ENCODE data around the gene TMEM128.
"Not testable (repeated sequence)": the region's sequence is repeated elsewhere in the genome, so short reads cannot be mapped to it uniquely, and the experiment has no call there.

The TMEM128 gene

DNA sequence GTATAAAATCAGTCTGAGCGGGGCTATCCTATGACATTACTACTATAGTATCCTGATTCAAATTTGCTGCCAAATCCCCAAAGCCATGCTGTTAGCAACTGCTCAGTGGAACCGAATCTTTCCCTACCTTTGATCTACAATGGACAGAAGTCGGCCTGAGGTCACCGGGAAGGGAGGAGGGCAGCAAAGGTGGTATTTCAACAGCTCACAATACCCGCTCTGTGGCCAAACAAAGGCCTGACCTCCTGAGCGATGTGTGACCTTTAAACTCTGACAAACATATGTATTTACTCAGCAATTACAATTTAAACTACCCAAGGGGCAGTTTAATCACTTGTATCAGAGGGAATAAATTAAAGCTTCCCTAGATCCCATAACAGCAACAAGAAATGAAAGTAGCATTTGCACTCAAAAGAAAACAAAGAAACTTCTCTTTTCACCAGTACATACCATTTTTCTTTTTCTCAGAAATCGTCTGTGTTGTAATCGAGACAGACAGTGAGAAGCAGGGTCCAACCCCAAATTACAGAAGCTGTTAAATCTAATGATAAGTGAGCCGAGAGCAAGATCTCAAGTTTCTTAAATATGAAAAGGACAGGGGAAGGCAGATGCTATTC, 11.6 kb upstream of the TMEM128 start:
- no peaks in the 10 kb centered on the region for H3K36me3 ChIP-seq (ENCODE audit: control insufficient read depth in 5 of 5, insufficient read depth in 5 of 5, low read length in 5 of 5)
- no peaks in the 10 kb centered on the region for H3K9me3 ChIP-seq (ENCODE audit: control insufficient read depth in 5 of 5, low read length in 5 of 5)
- H3K4me1 ChIP-seq (ENCODE audit: control insufficient read depth in 5 of 5, insufficient read depth in 5 of 5, low read length in 5 of 5), result peaks cover 0 to 10% (median 4%) of the 10 kb centered on the region in 5 donors
- H3K9ac ChIP-seq (ENCODE audit: low read length in 5 of 5), result peak overlapping the region in 3 of 5 donors; percentile 2 to 41 (median 39)
- H3K4me3 ChIP-seq (ENCODE audit: low read depth in 1 of 5, low read length in 5 of 5), result no peak overlapping the region
- H3K27me3 ChIP-seq (ENCODE audit: control insufficient read depth in 5 of 5, insufficient read depth in 4 of 5, low read length in 5 of 5), result peaks cover 0 to 6% (median 0%) of the 10 kb centered on the region in 5 donors
- no peak overlapping the region for H3K27ac ChIP-seq (ENCODE audit: low read depth, low read length)

DNA sequence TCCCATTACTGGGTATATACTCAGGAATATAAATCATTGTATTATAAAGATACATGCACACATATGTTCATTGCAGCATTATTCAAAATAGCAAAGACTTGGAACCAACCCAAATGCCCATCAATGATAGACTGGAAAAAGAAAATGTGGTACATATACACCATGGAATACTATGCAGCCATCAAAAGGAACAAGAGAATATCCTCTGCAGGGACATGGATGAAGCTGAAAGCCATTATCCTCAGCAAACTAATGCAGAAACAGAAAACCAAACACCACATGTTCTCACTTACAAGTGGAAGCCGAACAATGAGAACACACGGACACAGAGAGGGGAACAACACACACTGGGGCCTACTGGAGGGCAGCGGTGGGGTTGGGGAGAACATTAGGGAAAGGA, 9.7 kb upstream of the TMEM128 start:
- not testable (repeated sequence) for H3K9me3 ChIP-seq (ENCODE audit: control insufficient read depth in 5 of 5, low read length in 5 of 5); H3K4me3 ChIP-seq (ENCODE audit: low read depth in 1 of 5, low read length in 5 of 5); H3K9ac ChIP-seq (ENCODE audit: low read length in 5 of 5); H3K27me3 ChIP-seq (ENCODE audit: control insufficient read depth in 5 of 5, insufficient read depth in 4 of 5, low read length in 5 of 5); H3K36me3 ChIP-seq (ENCODE audit: control insufficient read depth in 5 of 5, insufficient read depth in 5 of 5, low read length in 5 of 5); H3K27ac ChIP-seq (ENCODE audit: low read depth, low read length)
- peaks cover 0 to 10% (median 4%) of the 10 kb centered on the region in 5 donors for H3K4me1 ChIP-seq (ENCODE audit: control insufficient read depth in 5 of 5, insufficient read depth in 5 of 5, low read length in 5 of 5)

DNA sequence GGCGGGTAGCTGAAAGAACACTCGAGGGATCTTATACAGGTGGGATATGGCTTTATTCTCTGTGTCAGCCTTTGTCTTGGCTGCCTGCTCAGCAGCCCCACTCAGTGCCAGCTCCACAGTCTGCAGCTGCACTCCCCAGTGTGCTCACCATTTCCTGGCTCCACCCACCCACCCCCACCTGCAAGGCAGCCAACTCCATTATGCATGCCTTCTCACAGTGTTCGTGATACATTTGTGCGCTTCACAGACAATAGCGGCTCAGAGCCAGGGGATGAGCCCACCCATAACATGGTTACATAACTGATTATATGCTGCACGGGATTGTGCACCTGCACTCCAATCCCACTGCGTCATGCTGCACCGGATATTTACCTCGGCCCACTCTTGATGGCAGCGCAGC, 8.8 kb upstream of the TMEM128 start:
- H3K9me3 ChIP-seq (ENCODE audit: control insufficient read depth in 5 of 5, low read length in 5 of 5), result no peaks in the 10 kb centered on the region

DNA sequence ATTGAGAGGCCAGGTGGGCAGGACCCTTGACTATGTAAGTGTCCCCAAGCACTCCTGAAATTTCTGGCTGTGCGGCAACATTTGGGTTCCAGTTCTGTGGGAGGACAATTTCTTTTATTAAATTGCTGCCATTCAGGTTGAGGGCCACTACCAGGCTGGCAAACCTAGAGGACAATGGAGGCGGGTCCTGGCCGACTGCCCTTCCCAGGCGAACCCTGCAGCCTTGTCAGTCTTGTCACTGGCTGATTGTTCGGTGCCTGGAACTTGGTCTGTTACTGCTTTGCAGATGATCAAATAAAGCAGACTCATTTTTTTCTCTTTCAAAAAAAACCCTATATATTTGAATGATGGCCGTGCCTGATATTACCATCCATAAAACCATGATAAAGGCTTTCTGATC, 6.6 kb upstream of the TMEM128 start:
- Histone ChIP-seq H3K9ac (ENCODE audit: low read length in 5 of 5) (no peak overlapping the region), H3K36me3 (ENCODE audit: control insufficient read depth in 5 of 5, insufficient read depth in 5 of 5, low read length in 5 of 5) (no peaks in the 10 kb centered on the region), H3K4me1 (ENCODE audit: control insufficient read depth in 5 of 5, insufficient read depth in 5 of 5, low read length in 5 of 5) (peaks cover 0 to 10% (median 4%) of the 10 kb centered on the region in 5 donors), H3K4me3 (ENCODE audit: low read depth in 1 of 5, low read length in 5 of 5) (no peak overlapping the region), H3K9me3 (ENCODE audit: control insufficient read depth in 5 of 5, low read length in 5 of 5) (no peaks in the 10 kb centered on the region), H3K27me3 (ENCODE audit: control insufficient read depth in 5 of 5, insufficient read depth in 4 of 5, low read length in 5 of 5) (peaks cover 0 to 10% (median 2%) of the 10 kb centered on the region in 5 donors), H3K27ac (ENCODE audit: low read depth, low read length) (no peak overlapping the region)

More for the DNA sequence above, 8.8 kb upstream of the TMEM128 start:
- no peak overlapping the region for H3K27ac ChIP-seq (ENCODE audit: low read depth, low read length)
- H3K4me1 ChIP-seq (ENCODE audit: control insufficient read depth in 5 of 5, insufficient read depth in 5 of 5, low read length in 5 of 5), result peaks cover 0 to 10% (median 4%) of the 10 kb centered on the region in 5 donors
- H3K27me3 ChIP-seq (ENCODE audit: control insufficient read depth in 5 of 5, insufficient read depth in 4 of 5, low read length in 5 of 5), result peaks cover 0 to 6% (median 0%) of the 10 kb centered on the region in 5 donors
- H3K36me3 ChIP-seq (ENCODE audit: control insufficient read depth in 5 of 5, insufficient read depth in 5 of 5, low read length in 5 of 5), result no peaks in the 10 kb centered on the region
- no peak overlapping the region for H3K9ac ChIP-seq (ENCODE audit: low read length in 5 of 5)
- no peak overlapping the region for H3K4me3 ChIP-seq (ENCODE audit: low read depth in 1 of 5, low read length in 5 of 5)

DNA sequence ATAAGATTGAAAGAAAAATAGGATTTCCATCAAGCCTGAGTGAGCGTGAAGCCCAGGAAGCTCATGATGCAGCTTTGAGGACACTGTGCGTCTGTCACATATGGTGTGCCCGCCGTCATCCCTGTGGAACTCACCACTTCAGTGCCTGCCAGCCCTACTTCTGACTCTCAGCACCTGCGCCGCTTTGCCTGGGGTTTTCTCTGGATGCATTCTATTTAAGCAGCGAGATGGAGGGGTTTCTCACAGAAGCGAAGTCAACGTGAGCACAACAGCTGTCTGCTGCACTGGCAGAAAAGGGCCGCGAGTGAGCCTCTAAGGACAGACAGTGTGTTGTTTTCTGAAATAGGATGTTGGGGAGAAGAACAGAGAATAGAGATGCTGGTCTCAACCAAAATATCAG, 6.2 kb upstream of the TMEM128 start:
- no peak overlapping the region for H3K4me3 ChIP-seq (ENCODE audit: low read depth in 1 of 5, low read length in 5 of 5)
- H3K27ac ChIP-seq (ENCODE audit: low read depth, low read length), result no peak overlapping the region
- H3K9me3 ChIP-seq (ENCODE audit: control insufficient read depth in 5 of 5, low read length in 5 of 5), result no peaks in the 10 kb centered on the region
- peaks cover 0 to 6% (median under 1%) of the 10 kb centered on the region in 5 donors for H3K4me1 ChIP-seq (ENCODE audit: control insufficient read depth in 5 of 5, insufficient read depth in 5 of 5, low read length in 5 of 5)
- H3K36me3 ChIP-seq (ENCODE audit: control insufficient read depth in 5 of 5, insufficient read depth in 5 of 5, low read length in 5 of 5), result no peaks in the 10 kb centered on the region
- peaks cover 0 to 10% (median 2%) of the 10 kb centered on the region in 5 donors for H3K27me3 ChIP-seq (ENCODE audit: control insufficient read depth in 5 of 5, insufficient read depth in 4 of 5, low read length in 5 of 5)
- no peak overlapping the region for H3K9ac ChIP-seq (ENCODE audit: low read length in 5 of 5)

DNA sequence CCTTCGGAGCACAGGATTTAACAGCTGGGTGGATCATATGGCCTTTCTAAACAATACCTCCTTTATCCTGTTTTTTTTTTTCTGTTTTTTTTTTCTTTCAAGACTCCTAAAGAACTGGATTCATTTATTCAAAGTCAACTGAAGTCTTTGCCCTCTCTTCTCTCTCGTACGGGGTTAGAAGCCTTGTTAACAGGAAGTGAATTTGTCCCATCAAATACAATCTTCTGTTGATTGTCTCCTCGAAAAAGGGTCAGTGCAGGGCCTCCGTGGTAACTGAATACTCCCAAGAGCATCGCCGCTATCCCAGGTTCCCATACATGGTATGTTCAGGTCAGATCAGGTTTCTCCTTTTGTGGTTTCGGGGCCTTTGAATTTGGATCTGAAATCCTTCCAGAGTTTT, 1.8 kb upstream of the TMEM128 start:
- H3K27ac ChIP-seq (ENCODE audit: low read depth, low read length), result no peak overlapping the region
- peaks cover 0 to 4% (median 2%) of the 10 kb centered on the region in 5 donors for H3K27me3 ChIP-seq (ENCODE audit: control insufficient read depth in 5 of 5, insufficient read depth in 4 of 5, low read length in 5 of 5)
- H3K9me3 ChIP-seq (ENCODE audit: control insufficient read depth in 5 of 5, low read length in 5 of 5), result no peaks in the 10 kb centered on the region
- H3K4me3 ChIP-seq (ENCODE audit: low read depth in 1 of 5, low read length in 5 of 5), result no peak overlapping the region
- H3K9ac ChIP-seq (ENCODE audit: low read length in 5 of 5), result no peak overlapping the region
- peaks cover 4 to 9% (median 6%) of the 10 kb centered on the region in 5 donors for H3K36me3 ChIP-seq (ENCODE audit: control insufficient read depth in 5 of 5, insufficient read depth in 5 of 5, low read length in 5 of 5)
- peaks cover 6 to 20% (median 18%) of the 10 kb centered on the region in 5 donors for H3K4me1 ChIP-seq (ENCODE audit: control insufficient read depth in 5 of 5, insufficient read depth in 5 of 5, low read length in 5 of 5)

DNA sequence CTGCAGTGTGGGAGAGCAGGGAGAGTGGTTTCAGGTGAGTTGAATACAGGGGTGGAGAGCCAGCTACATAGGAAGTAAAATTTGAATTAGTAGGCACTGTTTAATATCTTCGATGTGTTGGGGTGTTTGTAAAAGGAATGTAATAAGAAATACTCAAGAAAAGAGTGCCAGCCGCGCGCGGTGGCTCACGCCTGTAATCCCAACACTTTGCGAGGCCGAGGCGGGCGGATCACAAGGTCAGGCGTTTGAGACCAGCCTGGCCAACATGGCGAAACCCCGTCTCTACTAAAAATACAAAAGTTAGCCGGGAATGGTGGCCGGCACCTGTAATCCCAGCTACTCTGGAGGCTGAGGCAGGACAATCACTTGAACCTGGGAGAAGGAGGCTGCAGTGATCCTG, 1.3 kb upstream of the TMEM128 start:
- Histone ChIP-seq H3K36me3 (ENCODE audit: control insufficient read depth in 5 of 5, insufficient read depth in 5 of 5, low read length in 5 of 5) (peaks cover 4 to 14% (median 11%) of the 10 kb centered on the region in 5 donors), H3K4me1 (ENCODE audit: control insufficient read depth in 5 of 5, insufficient read depth in 5 of 5, low read length in 5 of 5) (peaks cover 6 to 20% (median 18%) of the 10 kb centered on the region in 5 donors), H3K4me3 (ENCODE audit: low read depth in 1 of 5, low read length in 5 of 5) (peak overlapping the region in 2 of 5 donors; percentile 74 to 91)
- not testable (repeated sequence) for H3K9me3 ChIP-seq (ENCODE audit: control insufficient read depth in 5 of 5, low read length in 5 of 5); H3K27me3 ChIP-seq (ENCODE audit: control insufficient read depth in 5 of 5, insufficient read depth in 4 of 5, low read length in 5 of 5); H3K9ac ChIP-seq (ENCODE audit: low read length in 5 of 5); H3K27ac ChIP-seq (ENCODE audit: low read depth, low read length)

DNA sequence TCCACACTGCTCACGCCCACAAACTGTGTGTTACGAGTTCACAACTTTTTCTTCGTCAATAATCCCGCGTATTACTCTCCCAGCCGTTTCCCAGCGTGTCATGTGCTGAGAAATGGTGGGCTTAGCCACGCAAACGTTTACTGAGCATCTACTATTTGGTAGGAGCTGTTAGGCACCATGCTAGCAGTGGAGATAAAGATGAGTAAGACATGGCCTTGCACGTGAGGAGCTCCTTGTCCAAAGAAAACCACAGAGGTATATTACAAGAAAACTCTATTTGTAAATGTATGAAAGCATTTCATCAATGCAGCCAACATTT, 821 bp upstream of the TMEM128 start:
- peak overlapping the region; percentile 74 to 93 (median 87) for H3K4me3 ChIP-seq (ENCODE audit: low read depth in 1 of 5, low read length in 5 of 5)
- H3K27ac ChIP-seq (ENCODE audit: low read depth, low read length), result peak overlapping the region; percentile 93
- H3K36me3 ChIP-seq (ENCODE audit: control insufficient read depth in 5 of 5, insufficient read depth in 5 of 5, low read length in 5 of 5), result peaks cover 4 to 19% (median 16%) of the 10 kb centered on the region in 5 donors
- H3K4me1 ChIP-seq (ENCODE audit: control insufficient read depth in 5 of 5, insufficient read depth in 5 of 5, low read length in 5 of 5), result peaks cover 6 to 20% (median 18%) of the 10 kb centered on the region in 5 donors
- H3K9me3 ChIP-seq (ENCODE audit: control insufficient read depth in 5 of 5, low read length in 5 of 5), result no peaks in the 10 kb centered on the region
- peaks cover 0 to 4% (median 2%) of the 10 kb centered on the region in 5 donors for H3K27me3 ChIP-seq (ENCODE audit: control insufficient read depth in 5 of 5, insufficient read depth in 4 of 5, low read length in 5 of 5)
- peak overlapping the region; percentile 60 to 95 (median 78) for H3K9ac ChIP-seq (ENCODE audit: low read length in 5 of 5)

DNA sequence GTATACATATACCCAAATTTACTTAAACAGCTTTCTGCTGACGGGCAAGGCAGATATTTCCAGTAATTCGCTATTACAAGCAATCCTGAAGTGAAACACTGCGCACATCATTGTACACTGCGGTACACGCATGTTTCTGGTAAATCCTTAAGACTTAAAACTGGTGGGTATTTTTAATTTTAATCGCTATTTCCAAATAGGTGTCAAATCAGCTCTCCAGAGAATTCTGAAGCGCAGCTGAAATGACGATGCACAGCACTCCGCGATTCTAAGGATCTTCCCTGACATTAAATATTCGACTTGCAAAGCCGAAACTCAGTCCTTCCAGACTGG, 361 bp downstream of the TMEM128 start:
- Histone ChIP-seq H3K4me1 (ENCODE audit: control insufficient read depth in 5 of 5, insufficient read depth in 5 of 5, low read length in 5 of 5) (peaks cover 6 to 20% (median 18%) of the 10 kb centered on the region in 5 donors), H3K9ac (ENCODE audit: low read length in 5 of 5) (peak overlapping the region; percentile 74 to 95 (median 90)), H3K4me3 (ENCODE audit: low read depth in 1 of 5, low read length in 5 of 5) (peak overlapping the region; percentile 74 to 93 (median 87)), H3K9me3 (ENCODE audit: control insufficient read depth in 5 of 5, low read length in 5 of 5) (no peaks in the 10 kb centered on the region), H3K27ac (ENCODE audit: low read depth, low read length) (peak overlapping the region; percentile 93), H3K27me3 (ENCODE audit: control insufficient read depth in 5 of 5, insufficient read depth in 4 of 5, low read length in 5 of 5) (peaks cover 0 to 4% (median 2%) of the 10 kb centered on the region in 5 donors), H3K36me3 (ENCODE audit: control insufficient read depth in 5 of 5, insufficient read depth in 5 of 5, low read length in 5 of 5) (peaks cover 4 to 27% (median 23%) of the 10 kb centered on the region in 5 donors)

DNA sequence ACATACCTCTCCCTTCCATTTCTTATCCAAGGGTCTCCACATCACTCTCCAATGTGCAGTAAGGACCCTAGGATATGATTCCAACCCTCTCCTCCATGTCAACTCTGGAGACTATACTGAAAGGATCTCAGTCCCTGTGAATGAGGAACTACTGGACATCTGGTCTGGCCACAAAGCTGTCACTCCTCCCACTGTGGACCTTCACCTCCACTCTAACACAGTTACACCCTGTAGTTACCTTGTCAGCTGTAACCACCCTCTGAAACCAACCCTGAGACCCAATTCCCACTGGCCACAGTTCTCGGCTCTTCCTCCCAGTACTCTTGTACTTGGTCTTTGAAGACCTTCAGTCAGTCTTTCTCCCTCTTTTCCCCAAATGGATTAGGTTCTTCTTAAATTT, 2.9 kb downstream of the TMEM128 start:
- Histone ChIP-seq H3K27me3 (ENCODE audit: control insufficient read depth in 5 of 5, insufficient read depth in 4 of 5, low read length in 5 of 5) (no peaks in the 10 kb centered on the region), H3K4me1 (ENCODE audit: control insufficient read depth in 5 of 5, insufficient read depth in 5 of 5, low read length in 5 of 5) (peaks cover 6 to 20% (median 18%) of the 10 kb centered on the region in 5 donors), H3K4me3 (ENCODE audit: low read depth in 1 of 5, low read length in 5 of 5) (no peak overlapping the region), H3K36me3 (ENCODE audit: control insufficient read depth in 5 of 5, insufficient read depth in 5 of 5, low read length in 5 of 5) (peaks cover 12 to 43% (median 37%) of the 10 kb centered on the region in 5 donors), H3K27ac (ENCODE audit: low read depth, low read length) (no peak overlapping the region), H3K9me3 (ENCODE audit: control insufficient read depth in 5 of 5, low read length in 5 of 5) (no peaks in the 10 kb centered on the region), H3K9ac (ENCODE audit: low read length in 5 of 5) (no peak overlapping the region)

Data from subcutaneous abdominal adipose tissue (tissue), 5 donors.